Neural crest cell (in vitro differentiated cells): Measurements from ENCODE around the gene GNB5. TPM values are rescaled to one million over a fixed set of nuclear protein-coding genes. Genes with fewer than 3 reads are reported as not detected.

Source experiments
- DNase-seq: peaks from one replicate; pipeline ENCODE4 v3.0.0; 2021; ENCODE audit warnings: low read depth, mixed read lengths, low spot score
- H3K27ac Mint-ChIP-seq: one replicate; pipeline ENCODE4 v1.8.0; 2021; ENCODE audit warnings: mild to moderate bottlenecking, mixed read lengths; ENCODE audit not compliant: unreplicated experiment
- H3K27me3 Mint-ChIP-seq: 2 replicates; pipeline ENCODE4 v1.8.0; 2021; ENCODE audit warnings: low read depth, mild to moderate bottlenecking, mixed read lengths
- H3K36me3 Mint-ChIP-seq: 2 replicates; pipeline ENCODE4 v1.8.0; 2021; ENCODE audit warnings: low read depth, mild to moderate bottlenecking, mixed read lengths
- H3K4me1 Mint-ChIP-seq: 2 replicates; pipeline ENCODE4 v1.8.0; 2021; ENCODE audit warnings: mixed read lengths
- H3K4me3 Mint-ChIP-seq: one replicate; pipeline ENCODE4 v1.8.0; 2021; ENCODE audit warnings: mild to moderate bottlenecking, mixed read lengths
- H3K9me3 Mint-ChIP-seq: 2 replicates; pipeline ENCODE4 v1.8.0; 2021; ENCODE audit warnings: mixed read lengths
- CTCF ChIP-seq: fragments of 200-600 bp; sonication (generic); conservative IDR thresholded peaks from 2 replicates; pipeline ENCODE4 v1.5.0; 2021; ENCODE audit warnings: antibody characterized with exemption, mild to moderate bottlenecking
- total RNA-seq: library from RNA; stranded (reverse); gene quantifications from 2 replicates; pipeline ENCODE4 v1.2.1, GENCODE V29; 2021

Gene GNB5
- total RNA-seq, 1 donor from 2014 or later, result 16.7 TPM

GRCh38 chr15:52146261-52146660 is 44.9 kb downstream of the GNB5 start:
- H3K4me3 Mint-ChIP-seq, result no peak overlapping the region
- no peaks in the 10 kb centered on the region for H3K27me3 Mint-ChIP-seq
- DNase-seq, result no peak
- H3K27ac Mint-ChIP-seq, result no peak overlapping the region
- TF ChIP-seq CTCF, result no peak
- no peaks in the 10 kb centered on the region for H3K9me3 Mint-ChIP-seq
- no peaks in the 10 kb centered on the region for H3K4me1 Mint-ChIP-seq
- peaks cover 7% of the 10 kb centered on the region for H3K36me3 Mint-ChIP-seq

GRCh38 chr15:52144656-52145178 is 46.5 kb downstream of the GNB5 start:
- Mint-ChIP-seq H3K4me1 (peaks cover 4% of the 10 kb centered on the region), H3K4me3 (no peak overlapping the region), H3K36me3 (peaks cover 7% of the 10 kb centered on the region), H3K27me3 (no peaks in the 10 kb centered on the region), H3K27ac (no peak overlapping the region), H3K9me3 (no peaks in the 10 kb centered on the region)
- no peak for DNase-seq
- no peak for TF ChIP-seq CTCF

- Mint-ChIP-seq H3K27ac (no peak overlapping the region), H3K4me1 (peaks cover 9% of the 10 kb centered on the region), H3K36me3 (peaks cover 7% of the 10 kb centered on the region), H3K4me3 (no peak overlapping the region), H3K27me3 (no peaks in the 10 kb centered on the region), H3K9me3 (no peaks in the 10 kb centered on the region)
- DNase-seq, result no peak
- TF ChIP-seq CTCF, result no peak
These were observed 47.3 kb downstream of the GNB5 start for GRCh38 chr15:52143873-52144272.

- no peak for DNase-seq
- no peak overlapping the region for H3K27ac Mint-ChIP-seq
These were observed 50.5 kb downstream of the GNB5 start for GRCh38 chr15:52140646-52141045.

GRCh38 chr15:52139599-52140462 is 51.4 kb downstream of the GNB5 start:
- peak; percentile 87 for TF ChIP-seq CTCF
- H3K27ac Mint-ChIP-seq, result peak overlapping the region; percentile 57
- H3K9me3 Mint-ChIP-seq, result no peaks in the 10 kb centered on the region

More at GRCh38 chr15:52140646-52141045, 50.5 kb downstream of the GNB5 start:
- no peak overlapping the region for H3K4me3 Mint-ChIP-seq
- H3K36me3 Mint-ChIP-seq, result peaks cover 5% of the 10 kb centered on the region
- peaks cover 9% of the 10 kb centered on the region for H3K4me1 Mint-ChIP-seq
- no peaks in the 10 kb centered on the region for H3K9me3 Mint-ChIP-seq
- H3K27me3 Mint-ChIP-seq, result no peaks in the 10 kb centered on the region
- TF ChIP-seq CTCF, result no peak

More at GRCh38 chr15:52139599-52140462, 51.4 kb downstream of the GNB5 start:
- Mint-ChIP-seq H3K36me3 (peaks cover 5% of the 10 kb centered on the region), H3K27me3 (no peaks in the 10 kb centered on the region), H3K4me1 (peaks cover 9% of the 10 kb centered on the region), H3K4me3 (no peak overlapping the region)
- peak; percentile 73 for DNase-seq
